Measurements from ENCODE around the gene LYRM2. TPM values are rescaled to one million over a fixed set of nuclear protein-coding genes. Genes with fewer than 3 reads are reported as not detected.

The LYRM2 gene
- total RNA-seq, 1 experiment from 2014 or later: 31.2 TPM

DNA sequence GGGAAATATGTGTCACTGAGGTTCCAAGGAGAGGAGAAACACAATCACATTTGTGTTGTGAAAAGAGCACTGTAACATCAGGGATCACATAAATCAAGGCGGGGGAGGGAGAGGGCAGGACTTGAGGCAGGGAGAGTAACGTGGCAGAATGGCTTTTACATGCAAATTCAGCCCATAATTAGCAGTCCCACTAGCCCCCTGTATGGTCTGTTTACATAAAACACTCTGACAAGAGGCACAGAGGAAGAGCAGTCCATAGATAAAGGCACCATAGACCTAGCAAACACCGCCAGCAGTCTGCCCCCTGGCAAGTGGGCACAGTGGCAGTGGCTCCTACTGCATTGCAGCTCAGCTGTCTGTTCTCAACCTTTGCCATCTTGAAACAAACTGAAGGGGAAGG, 82.7 kb downstream of the LYRM2 start:
- DNase-seq (ENCODE audit: low read depth): no peak

- DNase-seq (ENCODE audit: low read depth): no peak
Observed at GRCh38 chr6:89555031-89555430, 83.5 kb downstream of the LYRM2 start.

GRCh38 chr6:89554106-89554505, 84.4 kb downstream of the LYRM2 start:
- no peak for DNase-seq (ENCODE audit: low read depth)

- DNase-seq (ENCODE audit: low read depth): no peak
Observed at GRCh38 chr6:89553431-89553830, 85.1 kb downstream of the LYRM2 start.

GRCh38 chr6:89547281-89547680, 91.3 kb downstream of the LYRM2 start:
- no peak for DNase-seq (ENCODE audit: low read depth)

- DNase-seq (ENCODE audit: low read depth): no peak
Observed at GRCh38 chr6:89542866-89543265, 95.7 kb downstream of the LYRM2 start.

- DNase-seq (ENCODE audit: low read depth): no peak
Observed at GRCh38 chr6:89542081-89542857, 96.3 kb downstream of the LYRM2 start.

DNA sequence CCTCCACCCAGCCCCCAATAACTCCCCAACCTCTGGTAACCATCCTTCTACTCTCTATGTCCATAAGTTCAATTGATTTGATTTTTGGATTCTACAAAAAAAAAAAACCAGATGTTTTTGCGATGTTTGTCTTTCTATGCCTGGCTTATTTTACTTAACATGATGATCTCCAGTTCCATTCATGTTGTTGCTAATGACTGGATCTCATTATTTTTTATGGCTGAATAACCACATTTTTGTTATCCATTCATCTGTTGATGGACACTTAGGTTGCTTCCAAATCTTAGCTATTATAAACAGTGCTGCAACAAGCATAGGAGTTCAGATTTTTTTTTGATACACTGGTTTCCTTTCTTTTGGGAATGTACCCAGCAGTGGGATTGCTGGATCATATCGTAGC, 98.8 kb downstream of the LYRM2 start:
- DNase-seq (ENCODE audit: low read depth): no peak

DNA sequence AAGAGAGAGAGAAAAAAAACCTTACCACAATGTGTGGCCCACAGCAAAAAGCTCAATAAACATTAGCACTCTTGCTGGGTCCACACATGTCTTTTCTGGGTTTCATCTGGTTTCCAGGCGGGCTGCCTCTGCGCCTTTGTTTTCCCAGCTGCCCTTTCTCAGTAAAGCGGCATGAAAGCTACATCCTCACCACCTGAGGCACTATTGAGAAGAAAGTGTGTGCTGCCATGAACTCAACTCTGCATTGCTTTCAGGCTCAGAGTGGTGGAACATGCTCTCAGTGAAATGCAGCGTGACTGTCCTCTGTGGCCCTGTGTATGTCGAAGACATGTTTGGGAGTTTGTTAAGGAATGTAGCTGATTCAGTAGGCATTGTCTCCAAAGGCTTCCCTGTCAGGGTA, 102.3 kb downstream of the LYRM2 start:
- no peak for DNase-seq (ENCODE audit: low read depth)

- DNase-seq (ENCODE audit: low read depth): no peak
Observed at GRCh38 chr6:89530982-89531381, 107.6 kb downstream of the LYRM2 start.

DNA sequence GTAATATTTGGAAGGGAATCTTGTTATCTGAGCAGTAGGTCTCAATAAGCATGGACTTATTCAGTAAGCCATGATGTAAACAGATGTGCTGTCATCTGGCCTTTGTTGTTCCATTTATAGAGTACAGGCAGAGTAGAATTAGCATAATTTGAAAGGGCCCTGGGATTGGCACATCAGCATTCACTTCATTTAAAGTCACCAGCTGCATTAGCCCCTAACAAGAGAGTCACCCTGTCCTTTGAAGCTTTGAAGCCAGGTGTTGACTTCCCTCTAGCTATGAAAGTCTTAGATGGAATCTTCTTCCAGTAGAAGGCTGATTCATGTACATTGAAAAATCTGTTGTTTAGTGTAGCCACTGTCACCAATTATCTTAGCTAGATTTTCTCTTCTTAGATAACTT, 109.7 kb downstream of the LYRM2 start:
- DNase-seq (ENCODE audit: low read depth): no peak

DNA sequence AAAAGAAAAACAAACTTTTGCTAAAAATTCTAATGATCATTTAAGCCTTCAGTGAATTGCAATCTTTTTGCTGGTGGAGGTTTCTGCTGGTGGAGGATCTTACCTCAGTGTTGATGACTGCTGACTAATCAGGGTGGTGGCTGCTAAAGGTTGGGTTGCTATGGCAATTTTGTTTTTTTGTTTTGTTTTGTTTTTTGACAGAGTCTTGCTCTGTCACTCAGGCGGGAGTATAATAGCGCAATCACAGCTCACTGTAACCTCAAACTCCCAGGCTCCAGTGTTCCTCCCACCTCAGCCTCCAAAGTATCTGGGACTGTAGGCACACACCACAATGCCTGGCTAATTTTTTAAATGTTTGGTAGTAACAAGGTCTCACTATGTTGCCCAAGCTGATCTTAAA, 110.9 kb downstream of the LYRM2 start:
- peak; percentile 4 for DNase-seq (ENCODE audit: low read depth)

- DNase-seq (ENCODE audit: low read depth): no peak
Observed at GRCh38 chr6:89526563-89526869, 112.0 kb downstream of the LYRM2 start.

DNA sequence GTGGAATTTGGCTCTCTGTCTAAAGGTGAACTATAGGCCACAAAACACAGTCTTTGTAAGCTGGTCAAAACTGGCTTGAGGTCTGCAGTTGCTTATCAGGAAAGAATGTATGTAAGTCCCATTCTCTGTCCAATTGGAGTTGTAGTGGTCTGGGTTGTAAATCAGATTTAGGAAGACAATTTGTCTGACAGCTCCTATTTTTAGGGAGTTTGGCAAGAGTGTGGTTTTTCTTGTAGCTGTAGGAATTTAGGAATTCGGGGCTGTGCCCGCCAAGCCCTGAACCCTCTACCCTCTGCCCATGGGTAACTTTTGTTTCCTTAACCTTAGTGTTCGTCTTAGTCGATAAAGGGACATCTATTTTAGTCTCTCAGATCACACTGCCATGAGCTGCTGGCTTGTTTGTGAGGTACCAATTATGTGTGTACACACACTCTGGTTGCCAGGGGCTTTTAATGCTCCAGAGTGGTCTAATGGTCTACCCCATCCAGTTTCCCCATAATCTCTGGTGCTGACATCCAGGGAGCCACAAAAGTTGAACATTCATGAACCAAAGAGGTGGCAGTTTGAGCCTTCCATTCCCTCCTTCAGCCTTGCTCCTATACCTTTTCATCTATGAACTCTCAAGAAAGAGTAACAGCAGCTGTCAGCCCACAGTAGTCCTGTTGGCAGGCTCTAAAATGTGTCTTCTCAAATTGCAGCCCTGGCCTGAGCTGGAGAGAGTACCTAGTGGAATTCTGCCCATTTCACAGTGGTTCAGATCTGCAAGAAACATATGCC, 112.6 kb downstream of the LYRM2 start:
- no peak for DNase-seq (ENCODE audit: low read depth)

- DNase-seq (ENCODE audit: low read depth): no peak
Observed at GRCh38 chr6:89522778-89523177, 115.8 kb downstream of the LYRM2 start.

DNA sequence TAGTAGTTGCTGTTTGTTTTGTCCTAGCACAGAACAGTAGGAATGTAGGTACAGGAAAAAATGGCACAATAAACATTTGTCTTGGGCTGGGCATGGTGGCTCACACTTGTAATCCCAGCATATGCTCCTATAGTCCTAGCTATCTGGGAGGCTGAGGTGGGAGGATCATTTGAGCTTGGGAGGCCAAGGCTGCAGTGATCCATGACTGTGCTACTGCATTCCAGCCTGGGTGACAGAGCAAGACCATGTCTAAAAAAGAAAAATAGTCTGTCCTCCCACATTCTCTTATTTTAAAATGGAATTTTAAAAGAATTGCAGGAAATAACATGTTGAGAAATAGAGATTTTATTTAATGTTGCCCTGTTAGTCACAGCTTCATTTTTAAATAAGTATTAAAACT, 117.8 kb downstream of the LYRM2 start:
- no peak for DNase-seq (ENCODE audit: low read depth)

GRCh38 chr6:89518352-89519055, 120.0 kb downstream of the LYRM2 start:
- no peak for DNase-seq (ENCODE audit: low read depth)

Other genes starting within 250 kb of the LYRM2 start
- 8.8 and 9.4 TPM in 2 replicates for gene RRAGD, start 226.5 kb downstream of the LYRM2 start, total RNA-seq (2014; rRNA removed; shearing (Covaris generic))
- 1.1 and 4.1 TPM in 2 replicates for gene ANKRD6, start 205.6 kb downstream of the LYRM2 start, total RNA-seq (2014; rRNA removed; shearing (Covaris generic))
- 15.8 and 18.2 TPM in 2 replicates for gene MDN1, start 181.0 kb upstream of the LYRM2 start, total RNA-seq (2014; rRNA removed; shearing (Covaris generic))
- gene CASP8AP2, start 191.1 kb upstream of the LYRM2 start, total RNA-seq (2014; rRNA removed; shearing (Covaris generic)): 11.5 and 12.3 TPM in 2 replicates